ENCODE results near the gene ATXN7L3. TPM values are rescaled to one million over a fixed set of nuclear protein-coding genes. Genes with fewer than 3 reads are reported as not detected.

The ATXN7L3 gene
- total RNA-seq, 1 experiment from 2014 or later, result 86.7 TPM

GRCh38 chr17:44149750-44150329 is 49.8 kb downstream of the ATXN7L3 start:
- POLR2A ChIA-PET, result no interaction called here
- intact Hi-C loops (cut with micrococcal nuclease), result no loop called here
- ATAC-seq, result no peak

More at GRCh38 chr17:44149750-44150329, 49.8 kb downstream of the ATXN7L3 start:
- Histone ChIP-seq H3K36me3 (ENCODE audit: control insufficient read depth in 1 of 2, insufficient read depth in 2 of 2, low read length in 2 of 2) (peaks cover 7 to 37% of the 10 kb centered on the region in 2 experiments), H3K9me3 (ENCODE audit: control insufficient read depth in 1 of 2, insufficient read depth in 1 of 2, low read depth in 1 of 2, low read length in 2 of 2) (no peaks in the 10 kb centered on the region), H3K27ac (ENCODE audit: low read depth, low read length) (no peak overlapping the region), H3K4me1 (ENCODE audit: control insufficient read depth in 1 of 2, insufficient read depth in 2 of 2, low read length in 2 of 2) (peaks cover 0 to 9% of the 10 kb centered on the region in 2 experiments; a peak in 1 of 4 replicates), H3K4me2 (ENCODE audit: low read length) (no peak overlapping the region), H4K20me1 (ENCODE audit: insufficient read depth) (no peaks in the 10 kb centered on the region), H3K9ac (ENCODE audit: low read length) (no peak overlapping the region), H3K27me3 (ENCODE audit: insufficient read depth, low read length) (no peaks in the 10 kb centered on the region), H3K4me3 (replicated peaks in 1 of 2; ENCODE audit: low read depth in 1 of 2, low read length in 2 of 2) (no peak overlapping the region), H2AFZ (ENCODE audit: low read depth, low read length, poor library complexity, severe bottlenecking) (no peak overlapping the region), H3K79me2 (ENCODE audit: insufficient read depth, low read length) (peaks cover 45% of the 10 kb centered on the region), H3K9me2 (ENCODE audit: insufficient read depth) (no peaks in the 10 kb centered on the region)
- ChIA-PET CTCF (interaction anchor here (1.0 to 1.4 kb wide), 5 partner anchors 11 to 177 kb away, joined by 3 to 8 read pairs (median 4); no protein-coding TSS in a partner anchor), RAD21 (ENCODE audit: low non-redundant PET in 1 of 2, low total read pairs in 2 of 2, uncharacterized antibody in 2 of 2, unreplicated experiment in 2 of 2) (no interaction called here)
- no peak for DNase-seq (ENCODE audit: low read depth, low spot score)
- BruUV-seq (replicated peaks), result no TSS peak
- no peak for TF ChIP-seq SIN3A (IDR thresholded peaks at IDR 0.05; ENCODE audit: low read depth)
- TF ChIP-seq ELF1 (IDR thresholded peaks at IDR 0.05; ENCODE audit: borderline replicate concordance, low read depth), result no peak
- TF ChIP-seq CEBPB (IDR thresholded peaks at IDR 0.05; ENCODE audit: low read depth), result no peak
- TF ChIP-seq ZFX (IDR thresholded peaks at IDR 0.05), result no peak
- no peak for TF ChIP-seq YY1 (IDR thresholded peaks at IDR 0.05; ENCODE audit: extremely low read depth, insufficient replicate concordance, low read depth, low read length)
- TF ChIP-seq POLR2A (IDR thresholded peaks at IDR 0.05; ENCODE audit: borderline replicate concordance, extremely low read depth, insufficient read depth, insufficient read length), result no peak
- no peak for TF ChIP-seq ZBTB33 (IDR thresholded peaks at IDR 0.05; ENCODE audit: extremely low read depth, insufficient replicate concordance, low read length)
- TF ChIP-seq ZNF274 (IDR thresholded peaks at IDR 0.05; ENCODE audit: low read depth, low read length), result no peak
- no peak for TF ChIP-seq CTCF (IDR thresholded peaks at IDR 0.05 in 2 of 3, conservative IDR thresholded peaks at IDR 0.05 in 1 of 3; ENCODE audit: borderline replicate concordance in 1 of 3, insufficient read depth in 1 of 3, low read depth in 2 of 3, low read length in 2 of 3)
- no peak for TF ChIP-seq TCF7L2 (IDR thresholded peaks at IDR 0.05; ENCODE audit: borderline replicate concordance, extremely low read depth, insufficient read depth, insufficient read length)
- TF ChIP-seq SP1 (IDR thresholded peaks at IDR 0.05; ENCODE audit: low read depth), result no peak
- no peak for TF ChIP-seq FOSL1 (IDR thresholded peaks at IDR 0.05; ENCODE audit: low read depth)
- no peak for TF ChIP-seq RAD21 (IDR thresholded peaks at IDR 0.05; ENCODE audit: low read depth)
- no peak for TF ChIP-seq ATF3 (IDR thresholded peaks at IDR 0.05)
- TF ChIP-seq EGR1 (IDR thresholded peaks at IDR 0.05; ENCODE audit: low read depth), result no peak
- no peak for TF ChIP-seq REST (IDR thresholded peaks at IDR 0.05; ENCODE audit: low read depth)
- TF ChIP-seq POLR2AphosphoS5 (IDR thresholded peaks at IDR 0.05; ENCODE audit: low read depth, low read length), result no peak
- no peak for TF ChIP-seq SRF (IDR thresholded peaks at IDR 0.05; ENCODE audit: low read depth)
